HepG2 (cell line): ENCODE results near the gene CDK5RAP2. TPM values are rescaled to one million over a fixed set of nuclear protein-coding genes. Genes with fewer than 3 reads are reported as not detected.

ENCODE experiments used
- ATAC-seq: fragments of 200-7000 bp; cut with Tn5 transposase; 3 replicates; pipeline ENCODE4 v1.9.1; 2020; ENCODE audit warnings: mild to moderate bottlenecking, moderate library complexity
- BruUV-seq: library from RNA; stranded (reverse); fragments of 400-500 nt; replicated peaks from 2 replicates; lab custom pipeline; 2021; lab: Mats Ljungman, UMichigan
- CTCF ChIA-PET: fragments of 300-600 bp; formaldehyde crosslinking; extraction: SDS; loops from one replicate; lab custom pipeline; 2021; ENCODE audit warnings: low total read pairs, inconsistent platforms, low intra/inter-chr PET ratio; lab: Yijun Ruan, JAX
- POLR2A ChIA-PET: fragments of 350-600 bp; sonication (Branson Sonifier 250); formaldehyde crosslinking; loops from one replicate; lab custom pipeline; 2020; ENCODE audit warnings: antibody characterized with exemption, inconsistent platforms; lab: Yijun Ruan, JAX
- DNase-seq: peaks from one replicate; pipeline ENCODE4 v3.0.0-alpha.2; 2015; ENCODE audit warnings: low spot score
- FAIRE-seq: peaks from 3 replicates; lab custom pipeline; 2011; peaks lifted over from hg19 to GRCh38; lab: Jason Lieb, UNC
- H2AFZ ChIP-seq: one replicate; pipeline ENCODE4 v1.6.1; 2011; ENCODE audit warnings: low read length, inconsistent platforms
- H3K27ac ChIP-seq: fragments of 300-600 bp; 3 replicates; pipeline ENCODE4 v1.8.0; 2011; ENCODE audit warnings: mixed run types, mild to moderate bottlenecking, mixed read lengths, low read length, inconsistent platforms; ENCODE audit not compliant: insufficient read depth; ENCODE audit errors: extremely low read length
- H3K27me3 ChIP-seq, 2 experiments: fragments of 200-600 bp in 1 of 2; 2 replicates in 1 of 2; 3 replicates in 1 of 2; pipeline versions ENCODE4 v1.6.0 to v1.8.0; 2011; ENCODE audit warnings: low read length in 2 of 2, mild to moderate bottlenecking in 2 of 2, moderate library complexity in 2 of 2, inconsistent platforms in 1 of 2; ENCODE audit not compliant: insufficient read depth in 2 of 2, control insufficient read depth in 1 of 2
- H3K36me3 ChIP-seq, 2 experiments: fragments of 200-600 bp in 1 of 2; replicated peaks in 1 of 2; 2 replicates in 1 of 2; 3 replicates in 1 of 2; pipeline versions ENCODE4 v1.5.1 to v1.8.0; 2011; ENCODE audit warnings: low read length in 2 of 2, inconsistent platforms in 1 of 2; ENCODE audit not compliant: insufficient read depth in 2 of 2, control insufficient read depth in 1 of 2
- H3K4me1 ChIP-seq: 2 replicates; pipeline ENCODE4 v1.5.1; 2012; ENCODE audit warnings: low read length, inconsistent platforms; ENCODE audit not compliant: insufficient read depth
- H3K4me2 ChIP-seq: 2 replicates; pipeline ENCODE4 v1.6.0; 2011; ENCODE audit warnings: low read depth, low read length, inconsistent platforms
- H3K4me3 ChIP-seq, 3 experiments: fragments of 200-600 bp in 1 of 3; sonication (generic), shearing (Covaris generic) in 1 of 3; replicated peaks in 1 of 3; 2 replicates each; pipeline ENCODE4 v1.5.1; 2011 to 2016; ENCODE audit warnings: low read length in 3 of 3, inconsistent platforms in 2 of 3, low read depth in 2 of 3, mild to moderate bottlenecking in 2 of 3, control low read depth in 1 of 3, mixed read lengths in 1 of 3; ENCODE audit not compliant: insufficient read depth in 1 of 3
- H3K79me2 ChIP-seq: one replicate; pipeline ENCODE4 v1.6.1; 2011; ENCODE audit warnings: low read length, inconsistent platforms; ENCODE audit not compliant: insufficient read depth
- H3K9ac ChIP-seq: 2 replicates; pipeline ENCODE4 v1.6.0; 2011; ENCODE audit warnings: mild to moderate bottlenecking, low read depth, low read length, inconsistent platforms; ENCODE audit not compliant: insufficient read depth
- H3K9me3 ChIP-seq: 2 replicates; pipeline ENCODE4 v1.5.1; 2012; ENCODE audit warnings: mild to moderate bottlenecking, low read length
- H4K20me1 ChIP-seq: 2 replicates; pipeline ENCODE4 v1.6.0; 2011; ENCODE audit warnings: inconsistent platforms, mild to moderate bottlenecking, low read length, moderate library complexity; ENCODE audit not compliant: insufficient read depth
- ARID5B ChIP-seq: IDR thresholded peaks from 2 replicates; pipeline ENCODE4 v1.4.0; 2020; ENCODE audit warnings: mild to moderate bottlenecking, missing genetic modification reagents
- BHLHE40 ChIP-seq: IDR thresholded peaks from 2 replicates; pipeline ENCODE4 v1.6.1; 2011; ENCODE audit warnings: low read length, improper control_type of control experiment
- CEBPG ChIP-seq: IDR thresholded peaks from 2 replicates; pipeline ENCODE4 v1.6.1; 2016
- ETS1 ChIP-seq: sonication (generic); formaldehyde crosslinking; IDR thresholded peaks from 2 replicates; pipeline ENCODE4 v1.4.0; 2020; ENCODE audit warnings: missing genetic modification reagents
- FOXK2 ChIP-seq: fragments of 450-650 bp; IDR thresholded peaks from 2 replicates; pipeline ENCODE4 v1.6.1; 2016
- HNF1B ChIP-seq: sonication (generic); formaldehyde crosslinking; IDR thresholded peaks from 2 replicates; pipeline ENCODE4 v1.5.1; 2020; ENCODE audit warnings: mild to moderate bottlenecking, moderate library complexity, missing genetic modification reagents
- HNF4A ChIP-seq: sonication (generic); formaldehyde crosslinking; IDR thresholded peaks from 2 replicates; pipeline ENCODE4 v1.4.0; 2020; ENCODE audit warnings: missing genetic modification reagents
- HNF4G ChIP-seq, 2 experiments: sonication (generic) in 1 of 2; formaldehyde crosslinking in 1 of 2; IDR thresholded peaks; 2 replicates each; pipeline versions ENCODE4 v1.4.0 to v1.6.1; 2011 to 2020; ENCODE audit warnings: borderline replicate concordance in 2 of 2, low read depth in 2 of 2, mild to moderate bottlenecking in 2 of 2, low read length in 1 of 2, missing genetic modification reagents in 1 of 2, moderate library complexity in 1 of 2
- RARA ChIP-seq: IDR thresholded peaks from 2 replicates; pipeline ENCODE4 v1.6.1; 2016; ENCODE audit warnings: missing genetic modification reagents, missing compliant biosample characterization
- ZNF101 ChIP-seq: sonication (generic); formaldehyde crosslinking; IDR thresholded peaks from 2 replicates; pipeline ENCODE4 v1.4.0; 2020; ENCODE audit warnings: mild to moderate bottlenecking, low read depth, missing genetic modification reagents, borderline replicate concordance
- ZNF124 ChIP-seq: sonication (generic); formaldehyde crosslinking; IDR thresholded peaks from 2 replicates; pipeline ENCODE4 v1.4.0; 2020; ENCODE audit warnings: missing genetic modification reagents
- ZNF569 ChIP-seq: sonication (generic); formaldehyde crosslinking; IDR thresholded peaks from 2 replicates; pipeline ENCODE4 v1.5.0; 2020; ENCODE audit warnings: mild to moderate bottlenecking, missing genetic modification reagents, moderate library complexity, borderline replicate concordance
- WGBS: methylation state at CpG from one replicate; pipeline ENCODE4 v1.1.6; 2017; ENCODE audit warnings: low lambda C conversion rate; 5-methylcytosine and 5-hydroxymethylcytosine counted together
- in situ Hi-C: cut with HindIII; loops from 2 replicates; pipeline ENCODE4 v1.10.0; 2017; ENCODE audit warnings: low pct_unique_long_range_greater_than_20kb; ENCODE audit not compliant: extremely low pct_ligation_motif_present
- intact Hi-C: fragments of 100-400 bp; cut with micrococcal nuclease; formaldehyde crosslinking; loops from one replicate; pipeline ENCODE4 v1.10.0; 2022; ENCODE audit not compliant: unreplicated experiment
- polyA plus RNA-seq, 8 experiments: library from polyadenylated mRNA; depleted of rRNA in 3 of 8; stranded (reverse) in 7 of 8; unstranded in 1 of 8; fragments of >200 nt; fragmentation: Illumina TruSeq in 4 of 8; extraction: Trizol in 4 of 8; gene quantifications; 2 replicates each; pipeline versions ENCODE4 v1.2.1 to v1.2.3, GENCODE V29; 2011 to 2016; ENCODE audit warnings: low read depth in 4 of 8, missing spikeins in 1 of 8, mixed read lengths in 1 of 8; ENCODE audit not compliant: insufficient read depth in 1 of 8
- total RNA-seq, 5 experiments: library from RNA; depleted of rRNA; stranded (reverse); fragments of >200 nt; fragmentation: Illumina TruSeq; extraction: Trizol; gene quantifications; 2 replicates each; pipeline ENCODE4 v1.2.3, GENCODE V29; 2016; ENCODE audit warnings: low read depth in 1 of 5
- TF ChIP-seq, protein P1 (sequence below): sonication (generic); formaldehyde crosslinking; IDR thresholded peaks from 2 replicates; pipeline ENCODE4 v1.8.1; 2023; ENCODE audit warnings: mild to moderate bottlenecking, moderate library complexity, missing genetic modification reagents
- TF ChIP-seq, protein P2 (sequence below): sonication (generic); formaldehyde crosslinking; IDR thresholded peaks from 2 replicates; pipeline ENCODE4 v1.4.0; 2020; ENCODE audit warnings: missing genetic modification reagents

The CDK5RAP2 gene
- total and polyA plus RNA-seq, 2 of the 13 experiments (the other 11 are each of a cell fraction or from before 2014, with no cell fraction given), result 31.8 to 42.2 TPM

GRCh38 chr9:120481248-120481647 is 98.7 kb downstream of the CDK5RAP2 start (continued):
- TF ChIP-seq, protein P1, sequence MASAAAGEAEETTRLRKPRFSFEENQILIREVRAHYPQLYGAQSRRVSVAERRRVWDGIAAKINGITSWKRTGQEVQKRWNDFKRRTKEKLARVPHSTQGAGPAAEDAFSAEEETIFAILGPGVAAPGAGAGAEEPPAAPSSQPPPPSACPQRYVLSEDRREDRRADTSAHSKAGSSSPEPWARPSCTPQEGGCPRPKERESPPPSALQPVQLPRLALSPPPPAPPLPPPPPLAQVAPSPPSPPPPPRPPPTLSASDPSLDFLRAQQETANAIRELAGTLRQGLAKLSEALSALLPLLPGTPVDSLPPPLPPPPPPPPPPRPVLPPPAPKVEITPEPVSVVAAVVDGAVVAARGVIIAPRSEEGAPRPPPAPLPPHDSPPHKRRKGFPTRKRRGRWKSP (CRISPR knock-in tag), result no peak
- no peak for TF ChIP-seq ZNF124 (CRISPR knock-in tag)
- peak; percentile 9; the same call in 1 of the 2 replicates for TF ChIP-seq CEBPG (CRISPR knock-in tag)
- TF ChIP-seq ARID5B (CRISPR knock-in tag), result peak; percentile 27; the same call in 1 of the 2 replicates
- TF ChIP-seq RARA (CRISPR knock-in tag), result peak; percentile 32; the same call in 1 of the 2 replicates
- TF ChIP-seq BHLHE40, result no peak
- peak; percentile 6; the same call in 1 of the 2 replicates for TF ChIP-seq FOXK2

- no peak for FAIRE-seq
- H3K9ac ChIP-seq, result no peak overlapping the region
- no peak for ATAC-seq
- H3K4me1 ChIP-seq, result peaks cover 15% of the 10 kb centered on the region
- POLR2A ChIA-PET, result no interaction called here
- CTCF ChIA-PET, result no interaction called here
- no TSS peak for BruUV-seq
- peaks cover 31 to 74% of the 10 kb centered on the region in 2 experiments for H3K36me3 ChIP-seq
- intact Hi-C loops (no loop called here), in situ Hi-C loops (no loop called here)
- 78% methylated on average over 1 of the region's 1 CpG for WGBS
- no peak overlapping the region for H3K4me3 ChIP-seq
- H2AFZ ChIP-seq, result no peak overlapping the region
- no peaks in the 10 kb centered on the region for H4K20me1 ChIP-seq
- H3K27me3 ChIP-seq, result no peaks in the 10 kb centered on the region
- DNase-seq, result no peak
- H3K79me2 ChIP-seq, result peaks cover 4% of the 10 kb centered on the region
- H3K9me3 ChIP-seq, result no peaks in the 10 kb centered on the region
- H3K27ac ChIP-seq, result no peak overlapping the region
- H3K4me2 ChIP-seq, result no peak overlapping the region
- TF ChIP-seq, protein P2, sequence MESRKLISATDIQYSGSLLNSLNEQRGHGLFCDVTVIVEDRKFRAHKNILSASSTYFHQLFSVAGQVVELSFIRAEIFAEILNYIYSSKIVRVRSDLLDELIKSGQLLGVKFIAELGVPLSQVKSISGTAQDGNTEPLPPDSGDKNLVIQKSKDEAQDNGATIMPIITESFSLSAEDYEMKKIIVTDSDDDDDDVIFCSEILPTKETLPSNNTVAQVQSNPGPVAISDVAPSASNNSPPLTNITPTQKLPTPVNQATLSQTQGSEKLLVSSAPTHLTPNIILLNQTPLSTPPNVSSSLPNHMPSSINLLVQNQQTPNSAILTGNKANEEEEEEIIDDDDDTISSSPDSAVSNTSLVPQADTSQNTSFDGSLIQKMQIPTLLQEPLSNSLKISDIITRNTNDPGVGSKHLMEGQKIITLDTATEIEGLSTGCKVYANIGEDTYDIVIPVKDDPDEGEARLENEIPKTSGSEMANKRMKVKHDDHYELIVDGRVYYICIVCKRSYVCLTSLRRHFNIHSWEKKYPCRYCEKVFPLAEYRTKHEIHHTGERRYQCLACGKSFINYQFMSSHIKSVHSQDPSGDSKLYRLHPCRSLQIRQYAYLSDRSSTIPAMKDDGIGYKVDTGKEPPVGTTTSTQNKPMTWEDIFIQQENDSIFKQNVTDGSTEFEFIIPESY (CRISPR knock-in tag), result no peak
- TF ChIP-seq ETS1 (CRISPR knock-in tag) (no peak), HNF4G (IDR thresholded peaks at IDR 0.05; ENCODE audit: borderline replicate concordance, low read depth, low read length) (no peak), HNF4G (CRISPR knock-in tag; IDR thresholded peaks at IDR 0.05; ENCODE audit: borderline replicate concordance, low read depth) (no peak), HNF4A (CRISPR knock-in tag) (no peak), HNF1B (CRISPR knock-in tag) (no peak), ZNF569 (CRISPR knock-in tag) (no peak), ZNF101 (CRISPR knock-in tag) (no peak)
Measured at GRCh38 chr9:120480707-120481106, 99.3 kb downstream of the CDK5RAP2 start.
